ENCODE results near the gene PIM1.

DNA sequence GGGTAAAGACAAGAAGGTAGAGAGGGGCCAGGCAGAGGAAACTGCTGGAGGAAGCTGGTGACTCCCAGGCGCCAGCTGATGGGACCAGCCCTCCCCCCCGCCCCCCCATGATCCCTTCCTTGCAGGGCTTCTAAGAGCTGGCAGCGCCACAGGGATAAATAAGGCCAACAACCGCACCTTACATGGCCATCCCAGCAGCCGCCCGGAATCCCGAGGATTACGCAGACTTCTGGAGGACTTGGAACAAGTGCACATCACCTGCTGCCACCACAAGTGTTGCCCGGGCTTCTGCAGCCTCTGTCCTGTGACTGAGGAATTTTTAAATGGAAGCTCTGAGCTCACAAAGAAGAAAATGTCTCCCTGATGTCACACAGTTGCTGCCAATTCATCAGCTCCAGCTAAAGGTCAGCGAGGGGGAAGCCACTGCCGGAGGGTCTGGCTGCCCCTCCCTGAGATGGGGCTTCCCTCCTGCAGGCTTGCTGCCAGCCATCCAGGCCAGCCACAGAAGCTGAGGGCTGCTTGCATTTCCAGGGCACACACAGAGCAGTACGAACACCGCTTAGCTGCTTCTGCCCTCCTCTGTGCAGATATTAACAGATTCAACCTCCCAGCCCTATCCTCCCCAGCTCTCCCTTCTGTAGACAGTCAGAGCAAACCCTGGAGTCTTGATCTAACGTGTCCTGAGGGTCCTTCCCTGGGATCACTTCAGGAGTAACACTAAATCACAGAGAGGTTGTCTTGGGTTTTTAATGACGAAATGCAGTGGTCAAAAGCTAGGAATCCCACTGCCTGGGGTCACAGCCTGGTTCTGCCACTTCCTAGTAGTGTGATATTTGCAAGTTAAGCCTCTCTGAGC lies 38.6 kb upstream of the PIM1 start:
- TF ChIP-seq POLR2A (IDR thresholded peaks at IDR 0.05; ENCODE audit: low read length) = no peak
- no peak for TF ChIP-seq GATA1 (IDR thresholded peaks at IDR 0.05; ENCODE audit: low read depth, low read length)
